Raji (cell line): ENCODE data around the gene URAD.

Source experiments
- POLR2A ChIP-seq: IDR thresholded peaks from 2 replicates; pipeline ENCODE4 v1.6.1; 2011; ENCODE audit warnings: low read depth, low read length, control low read depth; ENCODE audit not compliant: insufficient read depth

The URAD gene, protein sequence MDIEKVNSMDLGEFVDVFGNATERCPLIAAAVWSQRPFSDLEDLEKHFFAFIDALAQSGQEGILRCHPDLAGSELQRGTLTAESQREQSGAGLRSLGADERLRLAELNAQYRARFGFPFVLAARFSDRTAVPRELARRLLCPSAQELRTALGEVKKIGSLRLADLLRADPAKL

DNA sequence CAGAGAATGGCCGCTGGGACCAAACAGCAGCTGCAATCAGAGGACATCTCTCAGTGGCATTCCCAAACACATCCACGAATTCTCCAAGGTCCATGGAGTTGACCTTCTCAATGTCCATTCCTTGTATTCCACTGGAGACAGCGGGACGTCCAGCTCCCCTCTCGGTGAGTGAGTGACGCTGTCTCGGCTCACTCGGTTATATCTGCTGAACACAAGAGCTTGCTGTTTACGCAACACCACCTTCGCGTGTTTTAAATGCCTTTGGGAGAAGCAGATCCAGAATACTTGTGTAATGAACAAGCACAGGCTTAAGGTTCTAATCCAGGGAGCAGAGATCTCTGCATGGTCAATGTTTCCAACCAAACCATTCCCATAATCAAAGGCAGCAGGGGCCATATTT is at the start of gene URAD:
Gene URAD (minus strand): TSS at position 174 of the 400 bp plus-strand sequence. CDS start 56 bp downstream, at position 118.
- TF ChIP-seq POLR2A, result no peak

DNA sequence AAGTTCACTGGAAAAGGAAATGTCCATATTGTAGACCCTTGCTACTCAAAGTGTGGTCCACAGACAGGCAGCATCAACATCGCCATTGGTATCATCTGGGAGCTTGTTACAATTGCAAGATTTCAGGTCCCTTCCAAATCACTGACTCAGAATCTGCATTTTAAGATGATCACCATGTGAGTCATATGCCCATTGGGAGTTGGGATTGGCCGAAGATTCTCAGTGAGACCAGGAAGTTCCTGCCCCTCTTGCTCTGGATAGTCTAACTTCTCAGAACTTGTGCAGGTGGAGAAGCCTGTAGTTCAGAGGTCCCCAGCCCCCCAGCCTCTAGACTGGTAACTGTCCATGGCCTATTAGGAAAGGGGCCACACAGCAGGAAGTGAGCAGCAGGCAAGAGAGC is 48.9 kb upstream of the URAD start:
- no peak for TF ChIP-seq POLR2A

DNA sequence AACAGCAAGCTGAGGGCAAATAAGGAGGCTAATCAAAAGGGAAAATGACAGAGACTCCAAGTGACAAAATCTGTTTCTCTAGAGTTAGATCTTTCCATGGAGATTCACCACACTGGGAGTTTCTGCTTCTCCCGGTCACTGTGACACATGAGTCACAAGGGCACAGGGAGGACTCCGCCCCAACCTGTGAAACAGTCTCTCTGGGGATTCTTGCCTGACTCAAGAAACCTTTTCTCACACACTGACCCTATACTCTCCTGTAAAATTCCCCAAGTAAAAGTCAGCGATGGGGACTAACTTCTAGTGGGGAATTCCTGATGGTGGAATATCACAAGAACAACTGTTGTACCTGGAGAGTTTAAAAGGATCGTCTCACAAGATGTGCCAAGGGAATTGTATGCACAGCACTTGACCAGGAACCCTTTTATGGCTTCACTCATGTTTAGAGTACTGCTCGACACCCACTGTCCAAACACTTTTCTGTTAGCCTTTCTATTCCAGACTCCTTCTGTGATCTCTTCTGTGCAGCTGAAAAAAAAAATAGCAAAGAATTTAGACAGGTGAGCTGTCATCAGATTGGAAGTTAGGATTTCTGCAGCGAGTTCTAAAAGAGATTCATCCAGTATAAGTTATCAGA is 46.8 kb upstream of the URAD start:
- no peak for TF ChIP-seq POLR2A

DNA sequence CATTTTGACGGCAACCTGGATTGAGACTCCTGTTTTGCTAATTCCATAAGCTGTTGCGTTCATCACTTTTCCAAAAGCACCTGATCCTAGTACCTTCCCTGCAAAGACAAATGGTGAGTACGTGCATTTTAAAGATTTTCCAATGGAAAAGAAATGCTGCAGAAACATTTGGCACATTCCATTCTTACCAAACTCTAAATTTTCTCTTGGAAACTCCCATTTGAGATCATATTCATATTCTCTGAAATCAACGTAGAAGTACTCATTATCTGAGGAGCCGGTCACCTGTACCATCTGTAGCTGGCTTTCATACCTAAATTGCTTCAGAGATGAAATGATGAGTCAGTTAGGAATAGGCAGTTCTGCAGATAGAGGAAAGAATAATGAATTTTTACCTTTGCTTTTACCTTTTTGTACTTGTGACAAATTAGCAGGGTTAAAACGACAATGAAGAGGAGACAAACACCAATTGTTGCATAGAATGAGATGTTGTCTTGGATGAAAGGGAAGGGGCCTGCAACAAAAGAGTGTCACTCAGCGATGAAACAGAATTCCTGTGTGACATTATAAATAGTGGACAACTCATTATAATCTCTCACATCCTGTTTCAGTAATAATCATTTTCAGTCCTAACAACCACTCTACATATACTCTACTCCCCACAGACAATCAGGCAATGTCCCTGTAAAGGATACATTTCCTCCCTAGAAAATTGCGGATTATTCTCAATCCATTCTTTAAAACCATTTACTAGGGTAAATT is 45.6 kb upstream of the URAD start:
- TF ChIP-seq POLR2A, result no peak

DNA sequence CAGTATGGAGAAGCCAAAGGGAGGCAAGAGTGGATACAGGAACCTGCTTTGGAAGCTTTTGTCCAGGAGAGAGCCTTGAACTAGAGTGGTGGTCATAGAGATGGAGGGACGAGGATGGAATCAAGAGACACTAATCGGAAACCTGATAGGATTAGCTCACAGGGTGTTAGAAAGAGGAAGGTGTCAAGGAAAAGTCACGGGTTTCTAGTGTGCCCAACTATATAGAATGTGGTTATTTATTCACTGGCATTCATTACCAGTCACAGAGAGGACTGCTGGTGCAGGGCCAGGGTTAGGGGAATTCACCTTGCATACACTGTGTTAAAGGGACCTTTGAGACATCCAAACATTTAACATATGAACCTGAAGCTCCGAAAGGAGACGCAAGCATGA is 43.4 kb upstream of the URAD start:
- no peak for TF ChIP-seq POLR2A

DNA sequence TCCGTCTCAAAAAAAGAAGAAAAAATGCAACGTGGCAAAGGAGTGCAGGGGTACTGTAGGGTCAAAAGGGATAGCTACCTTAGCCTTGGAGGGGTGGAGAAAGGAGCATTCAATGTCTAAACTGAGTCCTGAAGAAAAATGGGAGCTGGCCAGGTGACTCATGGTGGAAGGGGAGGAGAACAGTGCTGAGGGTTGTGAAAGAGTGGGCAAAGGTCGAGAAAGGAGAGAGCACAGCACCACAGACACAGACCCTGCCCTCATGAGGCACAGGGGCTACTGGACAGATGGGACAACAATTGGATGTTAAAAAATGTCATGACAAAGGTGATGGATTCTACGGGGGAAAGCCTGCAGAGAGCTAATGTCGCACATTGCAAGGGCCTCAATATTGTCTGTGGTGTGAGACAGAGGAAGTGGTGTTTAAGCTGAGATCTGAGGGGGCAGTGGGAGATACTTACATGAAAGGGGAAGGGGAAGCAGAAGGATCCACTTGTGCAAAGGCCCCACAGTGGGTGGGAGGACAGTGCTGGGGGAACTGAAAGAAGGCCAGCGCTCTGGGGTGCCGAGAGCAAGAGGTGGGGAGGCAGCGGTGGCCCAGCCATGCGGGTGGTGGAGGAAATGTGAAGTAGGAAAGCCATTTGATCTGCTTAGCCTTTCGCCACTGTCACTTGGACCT is 42.9 kb upstream of the URAD start:
- TF ChIP-seq POLR2A, result no peak

DNA sequence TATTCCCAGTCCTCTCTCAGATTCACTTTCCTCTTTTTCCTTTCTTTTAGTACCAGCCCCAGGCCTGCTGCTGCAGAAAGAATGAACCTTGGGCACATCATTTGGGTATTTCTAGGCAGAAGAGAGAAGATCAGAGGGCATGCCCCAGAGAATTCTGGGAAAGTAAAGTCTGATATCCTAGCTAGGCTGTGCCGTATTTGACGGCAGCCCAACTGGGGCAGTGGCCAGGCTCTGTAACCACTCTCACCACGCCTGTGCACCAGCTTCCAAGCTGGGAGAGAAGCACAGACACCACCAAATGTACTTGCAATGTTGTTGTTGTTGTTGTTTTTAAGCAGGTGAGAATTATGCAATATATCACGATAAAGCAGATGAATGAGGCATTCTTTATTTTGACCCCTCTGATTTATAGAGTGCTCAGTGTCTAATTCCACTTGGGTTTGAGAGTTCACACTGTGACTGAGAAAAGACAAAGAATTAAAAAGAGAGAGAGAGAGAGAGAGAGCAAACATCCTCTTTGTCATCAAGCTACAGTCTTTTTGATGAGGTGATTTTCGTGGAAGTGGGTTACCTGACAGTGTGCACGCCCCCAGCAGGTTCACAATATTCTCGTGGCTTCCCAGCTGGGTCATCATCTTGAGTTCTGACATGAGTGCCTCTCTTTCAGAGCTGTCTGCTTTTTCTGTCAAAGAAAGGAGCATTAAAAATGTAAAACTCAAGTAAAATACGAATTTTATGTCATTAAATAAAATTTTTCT is 39.3 kb upstream of the URAD start:
- no peak for TF ChIP-seq POLR2A

DNA sequence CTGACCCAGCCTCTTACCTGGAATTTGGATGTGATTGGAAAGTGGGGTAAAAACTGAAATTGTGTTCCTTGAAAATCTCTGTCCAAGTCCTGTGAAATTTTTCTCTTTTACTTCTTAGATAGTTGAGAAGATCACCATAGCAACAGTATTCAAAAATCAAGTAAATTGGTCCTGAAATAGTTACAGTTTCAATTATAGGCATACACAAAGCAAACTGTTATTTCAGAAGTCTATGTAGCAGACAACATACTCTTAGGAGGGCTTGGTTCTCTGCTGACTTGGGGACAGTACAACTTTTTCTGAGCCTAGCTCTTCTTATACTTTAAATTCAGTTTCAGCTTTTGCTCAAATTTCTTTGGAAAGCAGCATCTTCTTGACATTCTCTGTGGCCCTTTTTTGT is 38.6 kb upstream of the URAD start:
- no peak for TF ChIP-seq POLR2A

DNA sequence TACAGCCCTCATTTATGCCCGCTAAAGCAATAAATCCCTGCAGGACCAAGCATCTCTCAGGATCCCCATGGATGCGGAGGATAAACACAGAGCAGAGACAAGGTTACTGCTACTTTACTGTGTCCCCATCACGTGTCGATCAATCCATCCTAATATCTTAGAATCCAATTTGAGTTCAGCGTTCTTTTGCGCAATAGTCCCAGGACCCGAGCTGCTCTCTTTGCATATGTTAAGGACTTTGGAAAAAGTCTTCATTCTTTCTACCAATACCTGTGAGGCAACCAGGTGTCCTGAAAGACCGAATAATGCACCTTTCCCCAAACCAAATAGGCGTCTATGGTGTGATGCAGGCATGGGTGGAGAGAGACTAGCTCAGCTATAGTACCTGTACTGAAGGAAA is 38.0 kb upstream of the URAD start:
- TF ChIP-seq POLR2A, result no peak

DNA sequence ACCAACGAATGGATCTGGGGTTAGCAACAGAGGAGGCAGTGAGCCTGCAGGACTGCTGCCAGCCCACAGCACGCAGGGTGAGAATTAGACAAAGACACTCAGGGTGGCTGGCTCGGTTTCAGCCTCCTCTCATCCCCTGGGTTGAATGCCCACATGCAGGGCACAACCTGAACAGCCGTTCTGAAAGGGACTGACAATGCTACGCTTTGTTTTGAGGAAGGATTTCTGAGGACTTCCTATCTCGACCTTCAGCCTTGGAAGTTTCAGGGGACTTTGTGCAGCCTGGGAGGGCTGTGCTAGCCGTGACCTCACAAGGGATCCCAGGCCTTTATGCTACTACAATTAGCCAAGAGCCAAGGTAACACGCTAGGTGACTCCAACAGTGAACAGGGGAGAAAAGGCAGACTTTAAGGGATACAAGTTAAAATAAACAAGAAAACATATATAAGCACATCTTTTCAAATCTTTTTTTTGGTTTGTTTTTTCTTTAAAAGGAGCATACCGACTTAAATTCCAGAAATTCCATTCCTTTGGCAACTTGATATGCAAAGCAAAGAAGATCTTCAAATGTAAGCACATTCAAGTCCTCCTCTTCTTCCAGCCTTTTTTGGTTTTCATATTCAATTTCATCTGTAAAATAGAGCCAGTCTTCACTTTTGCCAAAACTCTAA is 34.5 kb upstream of the URAD start:
- TF ChIP-seq POLR2A, result no peak

DNA sequence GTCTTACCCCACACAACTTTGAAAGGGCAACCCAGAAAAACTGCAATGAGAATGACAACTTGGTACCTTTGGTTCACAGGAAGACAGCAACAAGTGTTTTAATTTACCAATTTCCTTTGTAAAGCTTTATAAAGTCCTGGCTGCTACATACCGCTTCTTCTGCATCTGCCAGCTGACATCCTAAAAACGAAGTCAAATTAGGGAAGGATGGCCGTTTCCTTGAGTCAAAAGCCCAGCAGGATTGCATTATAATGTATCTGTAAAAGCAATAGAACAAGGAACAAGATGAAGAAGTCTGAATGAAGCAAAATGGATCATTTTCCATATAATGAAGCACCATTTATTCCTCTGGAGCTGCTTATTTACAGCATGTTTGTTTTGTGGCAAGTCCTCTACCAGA is 25.8 kb upstream of the URAD start:
- no peak for TF ChIP-seq POLR2A

DNA sequence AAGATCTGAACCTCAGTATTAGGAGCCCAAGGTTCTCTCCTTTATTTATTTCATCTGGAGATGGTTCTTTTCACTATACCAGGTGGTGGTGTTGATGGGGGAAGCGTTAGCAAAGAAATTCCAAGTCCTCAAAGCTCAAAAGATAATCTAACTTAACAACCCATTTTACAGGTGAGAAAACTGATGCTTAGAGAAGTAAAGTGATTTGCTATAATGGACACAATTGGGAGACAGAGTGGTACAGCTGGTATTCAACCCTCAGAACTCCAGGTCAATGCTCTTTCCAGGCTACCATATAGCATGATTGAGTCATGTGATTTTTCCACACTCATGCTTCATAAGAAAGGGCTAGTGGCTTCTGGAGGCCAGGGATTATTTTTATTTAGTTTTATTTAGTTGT is 25.0 kb upstream of the URAD start:
- TF ChIP-seq POLR2A, result no peak

DNA sequence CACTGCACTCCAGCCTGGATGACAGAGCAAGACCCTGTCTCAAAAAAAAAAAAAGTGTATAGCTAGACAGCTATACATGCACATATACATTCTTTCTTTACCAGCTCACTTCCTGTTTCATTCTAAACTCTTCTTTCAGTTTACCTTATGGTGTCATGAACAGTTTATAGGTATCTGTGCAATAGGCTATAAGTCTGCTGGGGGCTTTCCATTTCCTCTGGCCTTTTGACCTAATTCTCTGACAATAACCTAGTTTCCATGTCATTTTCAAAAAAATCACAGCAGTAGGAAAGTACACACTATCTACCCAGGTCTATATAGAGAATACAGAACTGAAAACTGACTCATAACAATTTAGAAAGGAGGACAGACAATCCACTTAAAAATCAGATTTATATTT is 24.4 kb upstream of the URAD start:
- TF ChIP-seq POLR2A, result no peak

DNA sequence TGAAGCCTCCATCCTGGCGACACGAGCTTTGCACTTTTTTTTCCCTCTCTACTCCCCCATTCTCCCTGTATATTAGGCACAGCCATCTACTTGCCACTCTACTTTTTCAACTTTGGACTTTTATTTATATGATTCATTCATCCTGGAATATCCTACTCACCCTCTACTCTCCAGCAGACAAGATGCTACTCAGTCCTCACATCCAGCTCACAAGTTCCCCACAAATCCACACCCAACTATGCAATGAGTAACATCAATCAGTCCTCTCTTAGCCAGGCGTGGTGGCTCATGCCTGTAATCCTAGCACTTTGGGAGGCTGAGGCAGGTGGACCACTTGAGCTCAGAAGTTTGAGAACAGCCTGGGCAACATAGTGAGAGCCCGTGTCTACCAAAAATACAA is 23.9 kb upstream of the URAD start:
- no peak for TF ChIP-seq POLR2A

DNA sequence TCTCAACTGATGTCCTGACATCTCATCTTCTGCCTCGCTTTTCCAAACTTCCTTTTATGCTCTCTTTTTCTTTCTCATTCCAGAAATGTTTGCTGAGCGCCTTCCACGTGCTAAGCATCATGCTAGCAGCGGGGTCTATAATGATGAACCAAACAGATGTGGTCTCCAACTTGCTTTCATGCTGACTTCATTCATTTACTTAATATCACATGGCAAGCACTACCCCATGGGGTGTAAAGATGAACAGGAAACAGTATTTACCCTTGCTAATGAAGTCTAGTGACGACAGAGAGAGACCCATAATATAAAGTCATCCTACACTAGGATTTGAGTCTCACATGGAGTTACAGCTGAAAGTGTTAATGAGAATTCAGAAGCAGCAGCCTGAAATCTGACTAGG is 21.6 kb upstream of the URAD start:
- no peak for TF ChIP-seq POLR2A
